ENCODE results near the gene GIT2. TPM values are rescaled to one million over a fixed set of nuclear protein-coding genes. Genes with fewer than 3 reads are reported as not detected.

GIT2 gene
- total RNA-seq, 4 donors from 2014 or later = 36.8 to 52.8 (median 42.3) TPM

- H3K27me3 ChIP-seq = peaks cover 10% of the 10 kb centered on the region
- no peak overlapping the region for H3K4me3 ChIP-seq
- peaks cover 0 to 26% (median 14%) of the 10 kb centered on the region in 3 donors for H3K4me1 ChIP-seq
- TF ChIP-seq, protein P1, sequence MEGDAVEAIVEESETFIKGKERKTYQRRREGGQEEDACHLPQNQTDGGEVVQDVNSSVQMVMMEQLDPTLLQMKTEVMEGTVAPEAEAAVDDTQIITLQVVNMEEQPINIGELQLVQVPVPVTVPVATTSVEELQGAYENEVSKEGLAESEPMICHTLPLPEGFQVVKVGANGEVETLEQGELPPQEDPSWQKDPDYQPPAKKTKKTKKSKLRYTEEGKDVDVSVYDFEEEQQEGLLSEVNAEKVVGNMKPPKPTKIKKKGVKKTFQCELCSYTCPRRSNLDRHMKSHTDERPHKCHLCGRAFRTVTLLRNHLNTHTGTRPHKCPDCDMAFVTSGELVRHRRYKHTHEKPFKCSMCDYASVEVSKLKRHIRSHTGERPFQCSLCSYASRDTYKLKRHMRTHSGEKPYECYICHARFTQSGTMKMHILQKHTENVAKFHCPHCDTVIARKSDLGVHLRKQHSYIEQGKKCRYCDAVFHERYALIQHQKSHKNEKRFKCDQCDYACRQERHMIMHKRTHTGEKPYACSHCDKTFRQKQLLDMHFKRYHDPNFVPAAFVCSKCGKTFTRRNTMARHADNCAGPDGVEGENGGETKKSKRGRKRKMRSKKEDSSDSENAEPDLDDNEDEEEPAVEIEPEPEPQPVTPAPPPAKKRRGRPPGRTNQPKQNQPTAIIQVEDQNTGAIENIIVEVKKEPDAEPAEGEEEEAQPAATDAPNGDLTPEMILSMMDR (IDR thresholded peaks at IDR 0.05) = no peak
- no peak for TF ChIP-seq EP300 (IDR thresholded peaks at IDR 0.05)
- TF ChIP-seq POLR2AphosphoS5 (IDR thresholded peaks at IDR 0.05) = no peak
- TF ChIP-seq POLR2A (IDR thresholded peaks at IDR 0.05) = no peak
- WGBS, 2 donors (ENCODE audit: low coverage in 1 of 2) = 81 to 100% methylated on average over 2 to 6 of the region's 6 CpGs
- no peaks in the 10 kb centered on the region for H3K36me3 ChIP-seq
- no peaks in the 10 kb centered on the region for H3K9me3 ChIP-seq
- H3K27ac ChIP-seq = no peak overlapping the region
- ATAC-seq = no peak
These were observed 99.1 kb downstream of the GIT2 start for GRCh38 chr12:109897029-109897428.

DNA sequence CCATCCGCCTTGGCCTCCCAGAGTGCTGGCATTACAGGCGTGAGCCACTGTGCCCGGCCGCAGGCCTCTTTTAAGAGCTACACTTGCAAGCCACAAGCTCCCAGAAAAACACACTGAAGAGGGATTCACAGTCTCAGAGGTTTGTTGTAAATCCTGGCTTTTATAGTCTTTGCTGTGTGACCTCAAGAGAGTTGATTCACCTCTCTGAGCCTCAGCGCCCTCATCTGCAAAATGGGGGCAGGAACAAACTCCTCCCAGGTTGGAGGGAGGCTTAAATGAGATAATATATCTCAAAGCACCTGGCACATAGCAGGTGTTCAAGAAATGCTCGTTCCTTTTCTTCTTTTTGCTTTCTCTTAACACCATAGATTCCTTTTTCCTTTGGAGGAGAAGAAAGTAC is 100.0 kb downstream of the GIT2 start:
- no peak overlapping the region for H3K27ac ChIP-seq
- H3K27me3 ChIP-seq = peaks cover 12% of the 10 kb centered on the region
- TF ChIP-seq, protein P1 (IDR thresholded peaks at IDR 0.05) = no peak
- no peak for TF ChIP-seq POLR2A (IDR thresholded peaks at IDR 0.05)
- TF ChIP-seq POLR2AphosphoS5 (IDR thresholded peaks at IDR 0.05) = no peak
- no peak for TF ChIP-seq EP300 (IDR thresholded peaks at IDR 0.05)
- no peak overlapping the region for H3K4me3 ChIP-seq
- ATAC-seq = no peak
- no peaks in the 10 kb centered on the region for H3K36me3 ChIP-seq
- peaks cover 0 to 17% (median 9%) of the 10 kb centered on the region in 3 donors for H3K4me1 ChIP-seq
- H3K9me3 ChIP-seq = no peaks in the 10 kb centered on the region
- WGBS, 2 donors (ENCODE audit: low coverage in 1 of 2) = 59 to 66% methylated on average over 2 of the region's 6 CpGs

DNA sequence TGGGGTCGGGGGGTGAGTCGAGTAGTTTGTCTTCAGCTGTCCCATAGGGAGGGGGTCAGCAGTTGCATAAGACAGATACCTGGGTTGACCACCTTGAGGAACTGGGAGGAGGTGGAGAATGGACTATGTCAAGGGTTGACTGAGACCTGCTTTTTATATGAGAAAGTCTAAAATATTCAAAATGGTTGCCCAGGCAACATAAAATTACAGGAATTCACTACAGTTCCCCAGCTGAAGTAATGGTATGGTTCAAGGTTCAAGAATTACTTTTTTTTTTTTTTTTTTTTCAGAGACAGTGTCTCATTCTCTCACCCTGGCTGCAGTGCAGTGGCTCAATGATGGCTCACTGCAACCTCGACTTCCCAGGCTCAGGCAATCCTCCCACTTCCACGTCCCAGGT is 101.2 kb downstream of the GIT2 start:
- H3K4me3 ChIP-seq = no peak overlapping the region
- no peaks in the 10 kb centered on the region for H3K9me3 ChIP-seq
- no peak overlapping the region for H3K27ac ChIP-seq
- no peak for ATAC-seq
- H3K27me3 ChIP-seq = peaks cover 12% of the 10 kb centered on the region
- no peak for TF ChIP-seq EP300 (IDR thresholded peaks at IDR 0.05)
- TF ChIP-seq POLR2A (IDR thresholded peaks at IDR 0.05) = no peak
- TF ChIP-seq, protein P1 (IDR thresholded peaks at IDR 0.05) = no peak
- TF ChIP-seq POLR2AphosphoS5 (IDR thresholded peaks at IDR 0.05) = no peak
- 51 to 80% methylated on average over 2 to 4 of the region's 4 CpGs for WGBS, 2 donors (ENCODE audit: low coverage in 1 of 2)
- H3K4me1 ChIP-seq = peaks cover 0 to 11% (median 6%) of the 10 kb centered on the region in 3 donors
- H3K36me3 ChIP-seq = no peaks in the 10 kb centered on the region

DNA sequence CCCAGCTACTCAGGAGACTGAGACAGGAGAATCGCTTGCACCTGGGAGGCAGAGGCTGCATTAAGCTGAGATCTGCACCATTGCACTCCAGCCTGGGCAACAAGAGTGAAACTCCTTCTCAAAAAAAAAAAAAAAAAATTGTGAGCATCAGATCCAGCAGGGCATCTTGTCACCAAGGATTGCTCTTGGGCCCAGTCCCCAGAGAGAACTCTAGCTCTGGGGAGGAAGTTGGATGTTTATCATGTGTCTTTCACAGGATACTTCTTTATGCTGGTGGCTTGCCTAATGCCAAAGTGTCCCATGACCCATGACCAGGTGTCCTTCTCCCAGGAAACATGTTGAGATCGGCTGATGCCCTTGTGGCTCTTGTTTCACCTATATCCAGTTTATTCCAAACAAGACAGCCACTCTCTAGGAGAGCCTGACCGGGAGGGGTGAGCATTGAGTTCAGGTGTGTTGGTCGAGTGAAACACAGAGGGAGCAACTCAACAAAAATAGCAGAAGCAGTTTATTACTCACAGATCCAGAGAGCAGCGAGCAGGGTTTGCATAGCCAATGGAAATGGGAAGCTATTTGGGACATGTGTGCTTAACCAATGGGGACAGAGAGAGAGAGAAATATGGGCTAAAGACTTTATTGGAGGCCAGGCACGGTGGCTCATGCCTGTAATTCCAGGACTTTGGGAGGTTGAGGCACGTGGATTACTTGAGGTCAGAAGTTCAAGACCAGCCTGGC is 102.7 kb downstream of the GIT2 start:
- WGBS, 2 donors (ENCODE audit: low coverage in 1 of 2) = 88 to 100% methylated on average over 2 to 5 of the region's 7 CpGs
- Histone ChIP-seq H3K27ac (no peak overlapping the region), H3K27me3 (peaks cover 12% of the 10 kb centered on the region), H3K4me1 (peaks cover 0 to 4% (median 0%) of the 10 kb centered on the region in 3 donors), H3K9me3 (no peaks in the 10 kb centered on the region), H3K4me3 (no peak overlapping the region), H3K36me3 (no peaks in the 10 kb centered on the region)
- TF ChIP-seq EP300 (IDR thresholded peaks at IDR 0.05) (no peak), POLR2A (IDR thresholded peaks at IDR 0.05) (no peak), POLR2AphosphoS5 (IDR thresholded peaks at IDR 0.05) (no peak)
- TF ChIP-seq, protein P1 (IDR thresholded peaks at IDR 0.05) = no peak
- no peak for ATAC-seq

DNA sequence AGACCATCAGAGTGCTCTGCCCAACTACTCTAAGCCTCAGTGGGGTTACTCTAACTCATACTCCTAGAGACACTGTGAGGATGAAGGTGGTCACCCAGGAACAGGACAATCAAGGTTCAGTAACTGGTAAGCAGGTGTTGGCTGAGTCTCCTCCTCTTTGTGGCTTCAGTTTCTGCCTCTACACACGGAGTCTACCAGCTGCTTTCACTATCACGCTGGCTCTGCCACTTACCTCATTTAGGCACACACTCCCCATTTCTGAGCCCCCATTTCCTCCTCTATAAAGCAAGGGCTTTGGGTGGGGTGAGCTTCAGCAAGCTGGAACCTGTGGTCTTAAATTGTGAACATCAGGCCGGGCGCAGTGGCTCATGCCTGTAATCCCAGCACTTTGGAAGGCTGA is 103.4 kb downstream of the GIT2 start:
- Histone ChIP-seq H3K36me3 (no peaks in the 10 kb centered on the region), H3K9me3 (no peaks in the 10 kb centered on the region), H3K4me1 (peaks cover 0 to 4% (median 0%) of the 10 kb centered on the region in 3 donors), H3K27me3 (peaks cover 17% of the 10 kb centered on the region), H3K27ac (no peak overlapping the region), H3K4me3 (no peak overlapping the region)
- TF ChIP-seq, protein P1 (IDR thresholded peaks at IDR 0.05) = no peak
- TF ChIP-seq POLR2A (IDR thresholded peaks at IDR 0.05) (no peak), EP300 (IDR thresholded peaks at IDR 0.05) (no peak), POLR2AphosphoS5 (IDR thresholded peaks at IDR 0.05) (no peak)
- ATAC-seq = no peak
- WGBS, 2 donors (ENCODE audit: low coverage in 1 of 2) = 72 to 78% methylated on average over 2 to 4 of the region's 4 CpGs
